IMR-90 (cell line): ENCODE results near the gene CCDC60. TPM values are rescaled to one million over a fixed set of nuclear protein-coding genes. Genes with fewer than 3 reads are reported as not detected.
A peak's percentile ranks its signal among the peaks of the same experiment; 100 is the strongest.

Experiments
- ATAC-seq: fragments of 200-7000 bp; cut with Tn5 transposase; 2 replicates; pipeline ENCODE4 v1.9.1; 2020; ENCODE audit warnings: low read depth, mild to moderate bottlenecking, moderate library complexity
- BruUV-seq: library from RNA; stranded (reverse); fragments of 400-500 nt; replicated peaks from 2 replicates; lab custom pipeline; 2021; lab: Mats Ljungman, UMichigan
- CTCF ChIA-PET: fragments of 300-600 bp; formaldehyde crosslinking; extraction: SDS; loops from one replicate; lab custom pipeline; 2021; ENCODE audit warnings: antibody characterized with exemption; lab: Yijun Ruan, JAX
- POLR2A ChIA-PET: fragments of 300-600 bp; sonication (Branson Sonifier 250); formaldehyde crosslinking; loops from one replicate; lab custom pipeline; 2022; ENCODE audit warnings: antibody characterized with exemption; ENCODE audit not compliant: unreplicated experiment; lab: Charles Lee
- DNase-seq: peaks from one replicate; pipeline ENCODE4 v3.0.0; 2013
- H2AFZ ChIP-seq: replicated peaks from 2 replicates; pipeline ENCODE3; 2013; ENCODE audit warnings: low read length, mild to moderate bottlenecking; ENCODE audit not compliant: poor library complexity
- H2AK5ac ChIP-seq: 2 replicates; pipeline ENCODE4 v1.6.1; 2013; ENCODE audit warnings: low read depth, low read length, inconsistent platforms
- H2AK9ac ChIP-seq: replicated peaks from 2 replicates; pipeline ENCODE3; 2013; ENCODE audit warnings: mild to moderate bottlenecking, low read depth, low read length, moderate library complexity; ENCODE audit not compliant: poor library complexity
- H2BK120ac ChIP-seq: 2 replicates; pipeline ENCODE4 v1.6.1; 2013; ENCODE audit warnings: low read depth, low read length, inconsistent platforms
- H2BK15ac ChIP-seq: 3 replicates; pipeline ENCODE4 v1.6.1; 2013; ENCODE audit warnings: low read depth, low read length, inconsistent platforms
- H2BK20ac ChIP-seq: 2 replicates; pipeline ENCODE4 v1.6.1; 2013; ENCODE audit warnings: low read depth, mild to moderate bottlenecking, inconsistent platforms, low read length, moderate library complexity
- H2BK5ac ChIP-seq: 2 replicates; pipeline ENCODE4 v1.6.1; 2013; ENCODE audit warnings: mild to moderate bottlenecking, low read depth, low read length, inconsistent platforms; ENCODE audit not compliant: poor library complexity, severe bottlenecking
- H3K14ac ChIP-seq: replicated peaks from 2 replicates; pipeline ENCODE4 v1.6.1; 2013; ENCODE audit warnings: low read depth, low read length, inconsistent platforms
- H3K18ac ChIP-seq: 2 replicates; pipeline ENCODE4 v1.6.1; 2013; ENCODE audit warnings: low read depth, low read length, control low read depth
- H3K23ac ChIP-seq: 2 replicates; pipeline ENCODE4 v1.6.1; 2013; ENCODE audit warnings: low read depth, low read length, inconsistent platforms
- H3K27ac ChIP-seq: 2 replicates; pipeline ENCODE4 v1.5.1; 2013; ENCODE audit warnings: mild to moderate bottlenecking, control low read depth, low read length; ENCODE audit not compliant: insufficient read depth
- H3K27me3 ChIP-seq: 2 replicates; pipeline ENCODE4 v1.6.1; 2013; ENCODE audit warnings: low read length; ENCODE audit not compliant: control insufficient read depth, insufficient read depth
- H3K36me3 ChIP-seq: 2 replicates; pipeline ENCODE4 v1.6.1; 2013; ENCODE audit warnings: low read length, mixed read lengths; ENCODE audit not compliant: control insufficient read depth, insufficient read depth
- H3K4ac ChIP-seq: 2 replicates; pipeline ENCODE4 v1.6.1; 2013; ENCODE audit warnings: low read depth, low read length, inconsistent platforms
- H3K4me1 ChIP-seq: 2 replicates; pipeline ENCODE4 v1.6.1; 2013; ENCODE audit warnings: low read length, mixed read lengths; ENCODE audit not compliant: control insufficient read depth, insufficient read depth
- H3K4me2 ChIP-seq: 2 replicates; pipeline ENCODE4 v1.6.1; 2013; ENCODE audit warnings: low read depth, mild to moderate bottlenecking, control low read depth, low read length, moderate library complexity
- H3K4me3 ChIP-seq: 2 replicates; pipeline ENCODE4 v1.5.1; 2013; ENCODE audit warnings: low read depth, mild to moderate bottlenecking, control low read depth, low read length, moderate library complexity; ENCODE audit not compliant: insufficient read depth
- H3K56ac ChIP-seq: 2 replicates; pipeline ENCODE4 v1.6.1; 2013; ENCODE audit warnings: low read length, inconsistent platforms; ENCODE audit not compliant: insufficient read depth; ENCODE audit errors: extremely low read depth
- H3K79me1 ChIP-seq, 2 experiments: 2 replicates each; pipeline ENCODE4 v1.6.1; 2013; ENCODE audit warnings: low read length in 2 of 2, inconsistent platforms in 1 of 2, low read depth in 1 of 2
- H3K9ac ChIP-seq: 2 replicates; pipeline ENCODE4 v1.6.1; 2013; ENCODE audit warnings: low read depth, low read length, control low read depth
- H3K9me1 ChIP-seq: 2 replicates; pipeline ENCODE4 v1.6.1; 2013; ENCODE audit warnings: low read length, inconsistent platforms; ENCODE audit not compliant: insufficient read depth
- H3K9me3 ChIP-seq: 2 replicates; pipeline ENCODE4 v1.6.1; 2013; ENCODE audit warnings: low read length; ENCODE audit not compliant: control insufficient read depth, insufficient read depth
- H4K20me1 ChIP-seq: 2 replicates; pipeline ENCODE4 v1.6.1; 2013; ENCODE audit warnings: low read length, inconsistent platforms; ENCODE audit not compliant: insufficient read depth
- H4K5ac ChIP-seq: 2 replicates; pipeline ENCODE4 v1.6.1; 2013; ENCODE audit warnings: mild to moderate bottlenecking, low read depth, low read length, control low read depth
- H4K8ac ChIP-seq, 2 experiments: 2 replicates each; pipeline ENCODE4 v1.6.1; 2013; ENCODE audit warnings: low read depth in 2 of 2, low read length in 2 of 2, control low read depth in 1 of 2, inconsistent platforms in 1 of 2
- H4K91ac ChIP-seq: 2 replicates; pipeline ENCODE4 v1.6.1; 2013; ENCODE audit warnings: low read depth, low read length, inconsistent platforms; ENCODE audit not compliant: insufficient read depth
- CEBPB ChIP-seq: IDR thresholded peaks from 2 replicates; pipeline ENCODE4 v1.6.1; 2012; ENCODE audit warnings: low read depth, low read length, improper control_type of control experiment
- CHD1 ChIP-seq: IDR thresholded peaks from 2 replicates; pipeline ENCODE4 v1.6.1; 2012; ENCODE audit warnings: low read depth, low read length, improper control_type of control experiment
- MAZ ChIP-seq: IDR thresholded peaks from 2 replicates; pipeline ENCODE4 v1.6.1; 2012; ENCODE audit warnings: low read depth, mild to moderate bottlenecking, low read length, improper control_type of control experiment, moderate library complexity, borderline replicate concordance
- POLR2A ChIP-seq: IDR thresholded peaks from 2 replicates; pipeline ENCODE4 v1.6.1; 2012; ENCODE audit warnings: mild to moderate bottlenecking, low read depth, low read length
- RAD21 ChIP-seq: IDR thresholded peaks from 2 replicates; pipeline ENCODE4 v1.6.1; 2012; ENCODE audit warnings: low read length, improper control_type of control experiment
- RFX5 ChIP-seq: IDR thresholded peaks from 2 replicates; pipeline ENCODE4 v1.8.0; 2012; ENCODE audit warnings: low read depth, mild to moderate bottlenecking, low read length, moderate library complexity
- WGBS, 2 experiments: methylation state at CpG; one replicate each; pipeline versions ENCODE4 v1.1.5 to v1.1.7; 2013; ENCODE audit warnings: missing lambda C conversion rate in 2 of 2; ENCODE audit not compliant: insufficient read length in 1 of 2; ENCODE audit errors: extremely low coverage in 2 of 2; 5-methylcytosine and 5-hydroxymethylcytosine counted together
- dilution Hi-C: fragments of 300-500 bp; cut with HindIII; formaldehyde crosslinking; loops from one replicate; pipeline ENCODE4 v1.14.3; 2018; ENCODE audit warnings: low sequenced_read_pairs; ENCODE audit not compliant: unreplicated experiment
- in situ Hi-C: fragments of 300-500 bp; cut with MboI; formaldehyde crosslinking; loops from 3 replicates; pipeline ENCODE4 v1.14.3; 2019; ENCODE audit warnings: low sequenced_read_pairs, inconsistent platforms, mixed read lengths
- intact Hi-C: fragments of 100-400 bp; cut with micrococcal nuclease; formaldehyde crosslinking; loops from 2 replicates; pipeline ENCODE4 v1.10.0; 2022
- polyA plus RNA-seq, 3 experiments: library from polyadenylated mRNA; depleted of rRNA; stranded (reverse); fragments of >200 nt; gene quantifications; 2 replicates each; pipeline ENCODE4 v1.2.3, GENCODE V29; 2012; ENCODE audit warnings: low replicate concordance in 1 of 3
- total RNA-seq: library from RNA; depleted of rRNA; stranded (reverse); fragments of >200 nt; gene quantifications from 2 replicates; pipeline ENCODE4 v1.2.3, GENCODE V29; 2012

Gene CCDC60
- total and polyA plus RNA-seq, 2 of the 4 experiments (the other 2 are of a cell fraction), result not detected

DNA sequence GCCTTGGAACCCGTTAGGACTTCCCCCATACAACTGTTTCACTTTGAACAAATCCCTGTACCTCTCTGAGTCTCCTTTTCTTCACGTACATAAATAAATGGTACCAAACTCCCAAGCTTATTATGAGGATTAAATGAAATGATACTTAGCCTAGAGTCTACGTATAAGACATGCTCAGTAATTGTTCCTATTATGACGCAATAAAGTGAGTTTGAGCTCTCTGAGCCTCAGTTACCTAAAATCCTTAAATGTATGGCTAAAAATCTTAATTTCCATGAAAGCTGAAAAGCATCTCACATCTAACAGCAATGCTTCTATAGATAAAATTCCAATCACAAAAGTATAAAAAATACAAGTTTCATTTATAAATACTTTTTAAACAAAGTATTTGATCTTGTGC, 141.1 kb downstream of the CCDC60 start:
- no peak overlapping the region for H2AFZ ChIP-seq
- dilution Hi-C loops, result no loop called here
- H3K4me1 ChIP-seq, result no peaks in the 10 kb centered on the region
- intact Hi-C loops, result no loop called here
- H2BK20ac ChIP-seq, result no peak overlapping the region
- H3K9me3 ChIP-seq, result peaks cover 17% of the 10 kb centered on the region
- in situ Hi-C loops, result no loop called here
- H3K14ac ChIP-seq, result no peak overlapping the region
- no peak overlapping the region for H3K56ac ChIP-seq
- no CpG with 5 or more reads among the region's 4 CpGs for WGBS, 2 experiments
- H4K20me1 ChIP-seq, result no peaks in the 10 kb centered on the region
- H3K23ac ChIP-seq, result no peak overlapping the region
- no TSS peak for BruUV-seq
- no peaks in the 10 kb centered on the region for H3K27me3 ChIP-seq
- H4K8ac ChIP-seq, result no peak overlapping the region
- CTCF ChIA-PET, result no interaction called here
- no peak overlapping the region for H4K91ac ChIP-seq
- no peak for ATAC-seq
- no peaks in the 10 kb centered on the region for H3K36me3 ChIP-seq
- H2BK120ac ChIP-seq, result no peak overlapping the region
- no peaks in the 10 kb centered on the region for H3K79me1 ChIP-seq
- H3K18ac ChIP-seq, result no peak overlapping the region
- H2BK5ac ChIP-seq, result no peak overlapping the region
- no peak overlapping the region for H3K4ac ChIP-seq
- H3K9ac ChIP-seq, result no peak overlapping the region
- no peak overlapping the region for H3K27ac ChIP-seq
- TF ChIP-seq RAD21 (no peak), CEBPB (peak; percentile 70), MAZ (no peak), CHD1 (no peak), RFX5 (no peak), POLR2A (no peak)
- no peak overlapping the region for H4K5ac ChIP-seq
- no peak overlapping the region for H3K4me3 ChIP-seq
- H2BK15ac ChIP-seq, result no peak overlapping the region
- no peak for DNase-seq
- no peak overlapping the region for H2AK9ac ChIP-seq
- no peak overlapping the region for H2AK5ac ChIP-seq
- POLR2A ChIA-PET, result no interaction called here
- H3K4me2 ChIP-seq, result no peak overlapping the region
- H3K9me1 ChIP-seq, result no peaks in the 10 kb centered on the region
